ENCODE results near the gene LIN7C.

The LIN7C gene

GRCh38 chr11:27507557-27508322, 1.2 kb upstream of the LIN7C start:
- no peak for DNase-seq

- DNase-seq = no peak
These were observed 788 bp downstream of the LIN7C start for GRCh38 chr11:27505781-27506180.

GRCh38 chr11:27504205-27504604, 2.4 kb downstream of the LIN7C start:
- no peak for DNase-seq

- DNase-seq = no peak
These were observed 5.5 kb downstream of the LIN7C start for GRCh38 chr11:27501100-27501499.

GRCh38 chr11:27497911-27498310, 8.7 kb downstream of the LIN7C start:
- DNase-seq = no peak

- DNase-seq = peak; percentile 30
These were observed 9.2 kb downstream of the LIN7C start for GRCh38 chr11:27497284-27497866.

- no peak for DNase-seq
These were observed 10.1 kb downstream of the LIN7C start for GRCh38 chr11:27496461-27496860.

GRCh38 chr11:27495710-27496300, 10.8 kb downstream of the LIN7C start:
- no peak for DNase-seq

- no peak for DNase-seq
These were observed 17.5 kb downstream of the LIN7C start for GRCh38 chr11:27489092-27489491.

GRCh38 chr11:27487706-27488105, 18.9 kb downstream of the LIN7C start:
- DNase-seq = no peak

GRCh38 chr11:27485930-27486773, 20.4 kb downstream of the LIN7C start:
- DNase-seq = peak; percentile 69

- DNase-seq = no peak
These were observed 23.8 kb downstream of the LIN7C start for GRCh38 chr11:27482793-27483192.

- no peak for DNase-seq
These were observed 24.6 kb downstream of the LIN7C start for GRCh38 chr11:27481992-27482391.

- no peak for DNase-seq
These were observed 28.7 kb downstream of the LIN7C start for GRCh38 chr11:27477831-27478230.

- no peak for DNase-seq
These were observed 29.3 kb downstream of the LIN7C start for GRCh38 chr11:27477243-27477642.

- DNase-seq = no peak
These were observed 30.9 kb downstream of the LIN7C start for GRCh38 chr11:27475622-27476021.

- DNase-seq = no peak
These were observed 33.6 kb downstream of the LIN7C start for GRCh38 chr11:27473017-27473406.

GRCh38 chr11:27472398-27473016, 34.1 kb downstream of the LIN7C start, which contains the start of gene LGR4:
Gene LGR4, minus strand, starts transcription at chr11:27472790. Its CDS starts 488 bp downstream, at chr11:27472302.
- peak; percentile 95 for DNase-seq

- no peak for DNase-seq
These were observed 34.8 kb downstream of the LIN7C start for GRCh38 chr11:27471589-27472397.

GRCh38 chr11:27470826-27471588, 35.6 kb downstream of the LIN7C start:
- no peak for DNase-seq

- DNase-seq = no peak
These were observed 36.4 kb downstream of the LIN7C start for GRCh38 chr11:27470166-27470565.
